A549 (cell line): Measurements from ENCODE around the gene UBAP1.

Source experiments
- NFE2L2 ChIP-seq: fragments of 150-350 bp; conservative IDR thresholded peaks from 2 replicates; pipeline ENCODE4 v1.6.1; 2014; ENCODE audit warnings: low read length
- POLR2A ChIP-seq: IDR thresholded peaks from 2 replicates; pipeline ENCODE4 v1.6.1; 2012; ENCODE audit warnings: mild to moderate bottlenecking, low read length
- TF ChIP-seq, protein P1 (sequence below): fragments of >200 bp; sonication (Bioruptor Twin); formaldehyde crosslinking; IDR thresholded peaks from 3 replicates; pipeline ENCODE4 v1.5.1; 2016
- TF ChIP-seq, protein P2 (sequence below): IDR thresholded peaks from 2 replicates; pipeline ENCODE4 v1.6.1; 2012
- TF ChIP-seq, protein P3 (sequence below): IDR thresholded peaks from 2 replicates; pipeline ENCODE4 v1.6.1; 2012; ENCODE audit warnings: low read depth, borderline replicate concordance

DNA sequence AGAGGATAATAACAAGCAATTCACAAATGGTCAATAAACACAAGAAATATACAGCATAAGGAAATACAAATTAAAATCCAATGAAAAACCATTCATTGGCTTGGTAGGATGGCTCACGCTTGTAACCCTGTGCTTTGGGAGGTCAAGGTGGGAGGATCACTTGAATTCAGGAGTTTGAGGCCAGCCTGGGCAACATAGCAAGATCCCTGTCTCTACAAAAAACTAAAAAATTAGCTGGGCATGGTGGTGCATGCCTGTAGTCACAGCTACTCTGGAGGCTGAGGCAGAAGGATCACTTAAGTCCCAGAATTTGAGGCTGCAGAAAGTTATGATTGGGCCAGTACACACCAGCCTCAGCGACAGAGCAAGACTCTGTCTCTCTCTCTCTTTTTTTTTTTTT is 20.9 kb upstream of the UBAP1 start:
- TF ChIP-seq POLR2A (no peak), NFE2L2 (no peak)
- TF ChIP-seq, protein P1, sequence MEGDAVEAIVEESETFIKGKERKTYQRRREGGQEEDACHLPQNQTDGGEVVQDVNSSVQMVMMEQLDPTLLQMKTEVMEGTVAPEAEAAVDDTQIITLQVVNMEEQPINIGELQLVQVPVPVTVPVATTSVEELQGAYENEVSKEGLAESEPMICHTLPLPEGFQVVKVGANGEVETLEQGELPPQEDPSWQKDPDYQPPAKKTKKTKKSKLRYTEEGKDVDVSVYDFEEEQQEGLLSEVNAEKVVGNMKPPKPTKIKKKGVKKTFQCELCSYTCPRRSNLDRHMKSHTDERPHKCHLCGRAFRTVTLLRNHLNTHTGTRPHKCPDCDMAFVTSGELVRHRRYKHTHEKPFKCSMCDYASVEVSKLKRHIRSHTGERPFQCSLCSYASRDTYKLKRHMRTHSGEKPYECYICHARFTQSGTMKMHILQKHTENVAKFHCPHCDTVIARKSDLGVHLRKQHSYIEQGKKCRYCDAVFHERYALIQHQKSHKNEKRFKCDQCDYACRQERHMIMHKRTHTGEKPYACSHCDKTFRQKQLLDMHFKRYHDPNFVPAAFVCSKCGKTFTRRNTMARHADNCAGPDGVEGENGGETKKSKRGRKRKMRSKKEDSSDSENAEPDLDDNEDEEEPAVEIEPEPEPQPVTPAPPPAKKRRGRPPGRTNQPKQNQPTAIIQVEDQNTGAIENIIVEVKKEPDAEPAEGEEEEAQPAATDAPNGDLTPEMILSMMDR, result no peak
- TF ChIP-seq, protein P2, sequence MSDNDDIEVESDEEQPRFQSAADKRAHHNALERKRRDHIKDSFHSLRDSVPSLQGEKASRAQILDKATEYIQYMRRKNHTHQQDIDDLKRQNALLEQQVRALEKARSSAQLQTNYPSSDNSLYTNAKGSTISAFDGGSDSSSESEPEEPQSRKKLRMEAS, result no peak
- TF ChIP-seq, protein P3, sequence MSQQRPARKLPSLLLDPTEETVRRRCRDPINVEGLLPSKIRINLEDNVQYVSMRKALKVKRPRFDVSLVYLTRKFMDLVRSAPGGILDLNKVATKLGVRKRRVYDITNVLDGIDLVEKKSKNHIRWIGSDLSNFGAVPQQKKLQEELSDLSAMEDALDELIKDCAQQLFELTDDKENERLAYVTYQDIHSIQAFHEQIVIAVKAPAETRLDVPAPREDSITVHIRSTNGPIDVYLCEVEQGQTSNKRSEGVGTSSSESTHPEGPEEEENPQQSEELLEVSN, result no peak
